ENCODE data around the gene PLXNA4.

PLXNA4 gene

DNA sequence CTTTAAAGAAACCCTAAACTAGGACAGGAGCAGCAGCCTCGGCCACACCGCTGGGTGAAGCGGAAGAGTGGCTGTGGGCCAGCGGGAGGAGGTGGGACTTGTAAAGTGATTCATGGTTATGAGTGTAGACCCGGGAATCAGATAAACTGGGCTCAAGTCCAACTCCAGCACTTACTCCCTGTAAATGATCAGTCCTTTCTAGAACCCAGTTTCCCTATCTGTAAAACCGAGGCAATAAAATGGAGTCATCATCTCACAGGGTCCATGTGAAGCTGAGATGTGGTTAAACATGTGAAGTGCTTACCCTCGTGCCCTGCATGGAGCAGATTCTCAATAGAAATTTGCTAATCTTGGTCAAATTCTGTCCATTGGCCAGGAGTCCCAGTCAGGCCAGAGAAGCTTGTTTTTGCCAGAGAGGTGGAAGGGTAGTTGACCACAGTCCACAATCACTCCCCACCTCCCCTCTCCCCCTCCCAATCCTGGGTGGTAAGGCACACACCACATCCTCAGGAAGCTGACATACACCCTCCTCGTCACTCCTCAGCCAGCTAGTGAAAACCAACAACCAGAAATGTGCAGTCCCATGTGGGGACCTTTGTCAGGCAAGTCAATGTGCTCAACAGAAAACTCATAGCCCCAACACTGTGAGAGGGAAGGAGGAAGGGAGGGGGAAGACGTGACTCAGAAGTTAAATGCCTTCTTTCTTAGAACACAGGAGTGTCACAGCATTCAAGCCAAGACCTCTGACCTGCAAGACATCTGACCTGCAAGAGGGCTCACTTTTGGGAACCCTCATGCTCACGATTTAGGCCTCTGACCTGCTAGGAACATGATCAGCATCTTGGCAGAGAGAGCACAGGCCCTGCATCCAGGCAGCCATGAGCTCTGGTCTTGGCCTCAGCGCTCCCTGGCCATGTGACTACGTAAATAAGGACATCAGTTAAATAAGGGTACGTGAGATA is 145.1 kb downstream of the PLXNA4 start:
- DNase-seq = no peak

DNA sequence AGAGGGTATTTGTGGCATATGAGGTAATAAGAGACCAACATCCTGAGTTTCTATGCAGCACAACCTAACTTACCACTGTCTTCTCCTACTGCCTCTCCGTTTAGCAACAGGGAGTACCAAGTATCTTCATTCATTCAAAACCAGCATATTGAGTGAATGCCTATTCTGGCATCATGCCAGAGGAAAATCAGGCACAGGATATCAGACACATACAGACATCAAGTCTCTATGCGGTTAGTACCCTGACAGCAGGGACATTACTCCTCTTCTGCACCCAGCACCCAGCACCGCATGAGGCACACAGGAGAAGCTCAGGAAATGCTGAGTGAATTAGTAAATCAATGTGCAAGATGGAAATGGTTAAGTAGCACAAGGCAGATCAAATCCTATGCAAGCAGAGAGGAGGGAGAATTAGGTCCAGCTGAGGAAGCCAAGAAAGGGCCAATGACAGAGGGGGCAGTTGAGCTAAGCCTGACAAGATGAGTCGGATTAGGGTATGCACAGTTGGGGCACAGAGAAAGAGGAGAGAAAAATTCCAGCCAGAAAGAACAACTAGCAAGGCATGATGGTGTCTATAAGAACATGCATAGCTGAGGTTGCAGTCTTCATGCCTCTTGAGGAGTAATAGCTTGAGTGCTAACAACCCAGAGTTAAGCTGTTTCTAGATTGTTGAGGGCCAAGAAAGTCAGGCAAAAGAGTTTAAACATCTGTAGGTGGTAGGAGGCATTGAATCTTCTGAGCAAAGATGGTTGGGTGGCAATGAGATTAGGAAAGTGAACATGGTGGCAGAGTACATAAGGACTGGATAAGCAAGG is 146.0 kb downstream of the PLXNA4 start:
- DNase-seq = no peak

DNA sequence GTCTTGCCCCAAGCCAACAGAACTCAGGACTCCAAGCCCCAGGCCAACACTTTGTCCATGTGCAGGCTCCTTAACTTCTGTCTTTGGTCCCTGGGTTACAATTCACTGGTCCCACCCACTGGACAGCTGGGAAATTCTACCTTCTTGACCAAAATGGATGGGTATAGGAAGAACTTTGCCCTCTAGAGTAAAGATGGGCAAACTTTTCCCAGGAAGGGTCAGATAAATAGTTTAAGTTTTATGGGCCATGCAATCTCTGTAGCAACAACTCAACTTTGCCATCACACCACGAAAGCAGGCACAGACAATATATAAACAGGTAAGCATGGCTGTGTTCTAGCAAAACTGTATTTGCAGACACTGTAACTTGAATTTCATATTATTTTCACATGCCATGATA is 147.1 kb downstream of the PLXNA4 start:
- no peak for DNase-seq

DNA sequence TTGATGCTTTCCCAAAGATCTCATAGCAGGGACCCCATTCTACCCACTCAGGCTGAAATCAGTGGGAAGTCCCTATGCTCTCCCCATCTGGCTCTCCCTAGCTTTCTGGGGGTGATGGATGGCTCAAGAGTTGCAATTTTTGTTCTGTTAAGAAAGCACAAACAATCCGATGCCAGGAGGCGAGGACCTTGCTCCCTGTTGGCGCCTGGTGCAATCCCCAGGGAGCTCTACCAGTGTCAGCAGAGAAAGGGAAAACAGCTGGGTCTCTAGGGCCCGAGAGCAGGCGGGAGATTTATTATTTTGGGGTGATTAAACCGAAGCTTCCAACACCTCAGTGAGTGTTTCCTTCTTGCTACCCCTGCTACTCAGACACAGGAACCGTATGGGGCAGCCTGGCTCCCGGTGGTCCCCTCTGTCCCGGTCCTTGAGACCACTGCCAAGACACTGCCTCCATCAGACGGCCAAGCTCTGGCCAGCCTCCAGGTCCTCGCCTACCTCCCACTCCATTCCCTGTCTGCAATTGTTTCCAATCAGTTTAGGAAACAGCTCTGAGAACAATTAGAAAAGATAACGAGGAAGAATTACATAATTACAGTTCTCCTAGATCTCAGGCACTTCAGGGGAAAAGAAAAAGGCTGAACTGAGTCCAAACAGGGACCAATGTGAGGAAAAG is 147.9 kb downstream of the PLXNA4 start:
- no peak for DNase-seq

DNA sequence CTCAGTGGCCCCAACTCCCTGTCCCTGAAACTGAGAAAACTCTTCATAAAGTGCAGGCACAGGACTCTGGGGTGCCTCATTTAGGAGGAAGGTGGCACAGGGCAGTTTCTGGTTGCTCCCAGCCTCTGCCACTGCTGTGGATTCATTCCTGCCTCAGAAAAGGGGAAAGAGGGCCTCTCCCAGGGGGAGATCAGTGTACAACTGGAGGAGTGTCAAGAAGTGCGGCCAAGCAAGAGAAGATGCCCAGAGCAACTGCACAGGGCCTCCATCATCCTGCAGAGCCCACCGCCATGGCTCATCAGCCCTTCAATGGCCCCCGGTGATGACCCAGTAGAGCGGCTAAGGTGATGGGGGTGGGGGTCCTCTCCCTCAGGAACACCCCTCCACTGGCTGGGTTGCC is 150.3 kb downstream of the PLXNA4 start:
- no peak for DNase-seq

DNA sequence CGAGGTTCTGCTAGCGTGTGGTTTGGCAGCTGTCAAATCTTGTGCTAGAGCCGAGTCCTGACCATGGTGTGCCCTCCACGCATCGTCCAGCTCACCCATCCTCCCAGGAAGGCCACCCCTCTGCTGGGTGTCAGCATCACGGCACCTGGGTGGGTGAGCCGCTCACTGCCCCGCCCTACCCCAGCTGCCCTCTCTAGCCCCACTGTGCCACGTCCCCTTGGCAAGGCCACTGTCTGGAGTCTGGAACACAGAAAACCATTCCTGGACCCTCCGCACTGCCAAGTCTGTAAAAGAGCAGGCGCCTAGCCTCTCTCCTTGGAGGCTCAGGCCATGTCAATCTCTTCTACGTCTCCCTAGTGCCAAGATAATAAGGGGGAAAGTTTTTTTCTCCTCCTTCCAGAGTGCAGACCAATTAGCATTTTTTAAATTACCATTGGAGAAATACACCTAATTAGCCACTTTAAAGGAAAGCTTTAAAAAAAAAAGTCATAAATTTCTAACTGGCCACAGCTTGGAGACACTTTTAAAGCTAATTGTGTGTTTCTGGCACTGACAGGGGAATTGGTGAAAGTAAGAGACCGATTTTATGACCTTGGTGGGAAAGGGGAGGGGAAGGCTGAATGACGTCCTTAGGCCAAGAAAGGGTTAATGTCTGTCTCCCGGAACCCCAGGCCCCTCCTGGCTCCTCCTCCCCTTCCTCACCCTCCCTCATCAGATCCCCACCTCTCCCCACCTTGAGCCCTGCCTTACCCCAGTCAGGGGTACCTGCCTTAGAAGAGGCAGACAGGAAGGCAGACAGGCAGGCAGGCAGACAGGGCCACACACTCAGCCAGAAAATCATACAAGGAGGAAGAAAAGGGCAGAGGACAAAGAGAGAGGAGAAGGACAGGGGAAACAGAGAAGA is 151.2 kb downstream of the PLXNA4 start:
- DNase-seq = no peak

DNA sequence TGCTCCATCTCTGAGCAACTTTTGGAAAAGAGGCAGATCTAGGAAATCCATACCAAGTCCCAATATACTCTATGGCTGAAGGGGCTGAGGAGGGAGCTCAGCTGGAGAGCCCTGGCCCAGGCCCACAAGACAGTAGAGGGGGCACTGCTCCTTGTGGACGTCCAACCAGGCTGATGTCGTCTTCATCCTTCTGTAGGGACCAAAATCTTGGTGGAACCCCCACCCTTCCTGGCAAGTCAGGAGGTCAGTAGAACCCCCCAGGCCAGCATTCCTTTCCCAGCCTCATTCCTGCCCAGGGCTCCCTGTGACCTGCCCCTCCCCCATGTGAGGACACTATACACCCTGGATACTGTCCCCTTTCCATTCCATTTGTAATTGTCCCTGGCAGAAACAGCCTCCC is 152.0 kb downstream of the PLXNA4 start:
- DNase-seq = no peak

DNA sequence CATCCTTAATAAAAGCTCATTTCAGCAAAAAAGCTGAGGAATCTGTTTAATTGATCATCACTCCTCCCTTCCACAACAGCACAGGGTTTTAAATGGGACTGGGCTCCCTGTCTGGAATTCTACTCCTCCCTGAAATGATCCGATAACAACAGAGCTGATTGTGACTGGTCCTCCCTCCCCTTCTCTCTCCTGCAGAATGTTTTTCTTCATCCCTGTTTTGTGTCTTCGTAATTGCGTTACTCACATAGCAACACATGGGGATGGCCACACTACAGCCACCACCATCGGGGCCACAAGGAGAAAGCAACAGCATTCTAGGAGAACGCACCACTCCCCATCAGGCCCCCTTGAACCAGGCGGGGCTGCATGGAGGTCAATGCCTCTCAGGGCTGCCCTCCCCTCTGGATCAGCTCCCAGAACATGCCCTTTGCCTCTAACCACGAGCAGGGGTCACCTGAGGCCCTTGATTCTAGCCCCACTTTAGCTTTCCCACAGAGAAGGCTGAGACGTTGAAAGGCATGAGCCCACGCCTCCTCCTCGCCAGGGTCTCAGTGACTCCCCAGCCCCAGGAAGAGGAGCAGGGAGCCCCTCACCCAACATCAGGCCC is 152.6 kb downstream of the PLXNA4 start:
- no peak for DNase-seq

DNA sequence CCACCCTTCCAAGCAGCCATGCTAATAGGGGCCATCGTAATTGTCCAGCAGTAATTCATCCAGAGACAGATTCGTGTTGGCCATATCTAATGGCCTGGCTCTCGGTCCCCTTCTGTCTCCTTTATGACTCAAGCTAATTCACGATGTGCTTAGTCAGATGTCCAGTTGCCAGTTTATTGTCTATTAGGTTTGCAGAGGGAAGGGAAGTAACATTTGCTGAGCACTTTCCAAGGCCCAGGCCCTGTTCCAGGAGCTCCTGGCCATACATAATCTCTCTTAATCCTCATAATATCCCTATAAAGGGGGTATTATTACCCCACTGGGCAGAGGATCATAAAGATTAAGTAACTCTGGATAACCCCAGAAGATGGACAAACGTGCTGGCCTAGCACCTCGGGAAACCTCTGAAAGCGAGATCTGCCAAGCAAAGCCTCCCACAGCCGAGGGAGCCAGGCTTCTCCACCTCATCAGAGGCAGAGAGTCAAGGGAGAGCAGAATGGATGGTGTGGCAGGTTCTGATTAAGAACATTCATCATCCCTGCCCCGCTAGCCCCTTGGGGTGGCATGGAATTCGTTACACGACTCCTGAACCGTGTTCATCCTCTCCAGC is 153.7 kb downstream of the PLXNA4 start:
- no peak for DNase-seq

DNA sequence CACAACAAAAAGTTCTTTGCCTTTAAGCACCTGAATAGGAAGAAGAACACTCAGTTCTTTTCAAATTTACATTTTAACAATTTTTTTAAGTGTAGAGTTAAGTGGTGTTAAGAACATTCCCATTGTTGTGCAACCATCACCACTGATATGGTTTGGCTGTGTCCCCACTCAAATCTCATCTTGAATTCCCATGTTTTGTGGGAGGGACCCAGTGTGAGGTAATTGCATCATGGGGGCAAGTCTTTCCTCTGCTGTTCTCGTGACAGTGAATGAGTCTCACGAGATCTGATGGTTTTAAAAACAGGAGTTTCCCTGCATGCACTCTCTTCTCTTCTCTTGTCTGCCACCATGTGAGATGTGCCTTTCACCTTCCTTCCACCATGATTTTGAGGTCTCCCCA is 155.7 kb downstream of the PLXNA4 start:
- DNase-seq = no peak

DNA sequence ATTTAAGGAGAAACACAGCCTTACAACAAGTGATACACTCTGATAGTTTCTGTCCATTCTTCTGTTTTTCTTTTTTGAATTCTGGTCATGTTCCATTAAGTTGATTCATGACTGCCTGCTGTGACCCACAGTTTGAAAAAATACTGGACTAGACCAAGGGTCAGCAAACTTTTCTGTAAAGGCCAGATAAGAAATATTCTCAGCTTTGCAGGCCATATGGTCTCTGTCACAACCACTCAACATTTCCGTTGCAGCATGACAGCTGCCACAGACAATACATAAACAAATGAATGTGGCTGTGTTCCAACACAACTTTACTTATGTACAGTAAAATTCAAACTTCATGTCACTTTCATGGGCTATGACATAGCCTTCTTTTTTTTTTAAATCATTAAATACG is 156.7 kb downstream of the PLXNA4 start:
- no peak for DNase-seq

DNA sequence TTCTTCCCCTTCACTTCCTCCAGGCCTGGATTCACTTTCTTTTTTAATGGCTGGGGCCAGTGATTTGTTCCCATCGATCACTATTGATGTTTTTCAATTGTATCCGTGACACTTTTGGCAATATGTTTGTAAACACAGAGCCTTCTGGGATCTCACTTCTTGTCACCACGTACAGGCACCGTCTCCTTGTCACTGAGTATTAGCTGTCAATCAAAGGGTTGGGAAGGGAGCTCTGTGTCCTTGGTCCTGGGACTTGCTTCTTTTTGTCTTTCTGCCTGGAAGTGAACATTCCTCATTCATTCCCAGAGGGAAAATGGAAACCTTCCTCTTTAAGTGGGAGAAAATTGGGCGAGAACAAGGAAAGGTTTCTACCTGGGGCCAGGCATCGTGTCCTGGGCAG is 157.4 kb downstream of the PLXNA4 start:
- no peak for DNase-seq

DNA sequence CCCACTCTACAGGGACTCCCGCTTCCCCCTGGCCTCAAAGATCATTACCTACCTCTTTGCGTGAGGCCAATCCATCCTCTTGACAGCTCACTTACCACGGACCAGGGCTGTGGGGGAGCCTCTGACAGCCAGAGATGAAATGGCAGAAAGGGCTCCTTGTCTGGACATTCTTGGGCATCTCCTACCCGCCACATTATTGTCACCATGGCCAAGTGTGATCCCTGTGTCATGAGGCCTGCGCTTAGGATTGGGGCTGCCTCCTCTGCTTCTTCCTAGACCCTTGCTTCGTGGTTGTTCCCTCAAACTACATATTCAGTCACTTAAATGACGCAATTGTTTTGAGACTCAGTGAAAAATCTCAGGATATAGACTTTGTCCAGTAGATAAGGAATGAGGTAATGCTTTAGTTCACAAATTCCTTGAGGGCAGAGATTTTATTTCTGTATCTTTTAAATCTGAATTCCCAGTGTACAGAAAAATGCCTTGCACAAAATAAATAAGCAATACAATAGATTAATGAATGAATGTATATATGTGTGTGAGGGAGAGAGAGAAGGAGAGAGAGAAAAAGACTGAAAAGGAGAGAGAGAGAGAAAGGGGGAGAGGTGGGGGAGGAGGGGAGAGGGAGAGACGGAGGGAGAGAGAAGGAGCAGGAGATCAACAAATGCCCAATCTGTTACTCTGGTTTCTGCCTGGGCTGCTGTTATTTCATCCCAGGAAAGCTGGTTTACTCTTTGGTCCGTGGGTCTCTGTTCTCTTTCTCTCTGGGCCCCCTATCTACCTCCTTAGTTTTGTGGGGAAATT is 159.0 kb downstream of the PLXNA4 start:
- no peak for DNase-seq

DNA sequence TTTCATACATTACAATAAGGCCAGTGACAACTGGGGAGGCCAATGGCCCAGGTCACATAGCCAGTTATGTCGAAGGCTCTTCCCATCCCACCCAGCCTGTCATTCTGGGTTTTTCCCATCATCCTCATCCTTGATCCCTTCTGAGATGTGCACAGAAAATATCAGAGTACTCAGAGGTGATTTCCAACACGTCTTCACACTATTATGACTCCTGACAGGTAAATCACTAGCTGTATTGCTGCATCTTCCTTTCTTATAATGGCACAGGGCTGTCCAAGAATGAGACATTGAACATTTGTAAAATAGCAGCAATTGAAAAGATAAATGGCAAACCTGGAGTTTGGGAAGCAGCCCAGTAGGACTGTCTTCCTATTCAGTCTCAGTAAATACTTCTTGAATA is 159.9 kb downstream of the PLXNA4 start:
- DNase-seq = no peak

DNA sequence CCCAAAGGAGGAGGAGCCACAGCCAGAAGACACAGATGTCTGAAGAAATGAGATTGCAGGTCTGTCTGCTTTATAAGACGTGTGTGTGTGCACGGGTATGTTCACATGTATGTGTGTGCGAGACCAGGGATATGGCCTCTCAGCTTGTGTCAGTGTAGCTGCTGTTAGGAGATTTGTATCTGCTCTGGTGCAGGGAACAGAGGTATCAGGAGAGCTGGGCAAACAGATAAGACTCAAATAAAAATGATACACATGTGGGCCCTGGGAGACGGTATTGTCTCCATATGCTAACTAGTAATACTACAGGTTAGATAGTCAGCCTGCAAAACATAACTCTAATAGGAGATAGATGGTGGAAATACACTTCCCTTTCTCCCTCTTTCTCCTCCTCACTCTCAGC is 161.0 kb downstream of the PLXNA4 start:
- DNase-seq = no peak

DNA sequence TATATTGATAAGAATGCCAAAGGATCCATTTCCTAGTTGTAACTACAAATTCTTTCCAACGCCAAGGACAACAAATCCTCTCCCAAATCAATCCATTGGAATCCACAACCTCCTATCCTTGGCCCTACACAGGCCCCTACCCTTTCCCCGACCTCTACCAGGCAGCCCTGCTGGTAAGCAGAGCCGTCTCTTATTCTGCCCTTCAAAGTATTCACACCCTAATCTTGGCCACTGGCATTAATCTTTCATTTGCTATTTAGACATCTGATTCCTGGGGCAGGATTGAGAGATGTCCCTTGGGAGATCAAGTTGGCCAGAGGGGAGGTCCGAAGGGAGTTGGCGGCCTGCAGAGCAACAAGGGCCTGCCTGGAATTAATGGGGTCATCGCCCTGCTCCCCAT is 161.4 kb downstream of the PLXNA4 start:
- no peak for DNase-seq

DNA sequence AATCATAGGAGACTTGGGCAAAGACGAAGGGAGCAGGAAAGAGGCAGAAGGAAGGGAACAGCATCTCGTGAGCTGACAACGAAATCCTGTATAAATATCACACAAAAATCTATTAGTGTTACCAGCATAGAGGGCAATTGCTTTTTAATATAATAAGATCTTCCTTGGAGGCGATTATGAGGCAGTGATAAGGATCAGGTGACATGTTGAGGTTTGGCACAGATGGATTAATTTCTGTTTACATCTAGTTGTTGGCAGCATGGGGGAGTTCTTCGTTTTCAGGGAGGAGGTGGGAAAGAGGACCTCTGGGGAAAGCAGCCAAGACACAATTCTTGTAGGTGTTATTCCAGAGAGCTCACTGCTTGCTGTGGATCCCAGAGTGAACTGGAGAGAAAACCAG is 163.8 kb downstream of the PLXNA4 start:
- no peak for DNase-seq

DNA sequence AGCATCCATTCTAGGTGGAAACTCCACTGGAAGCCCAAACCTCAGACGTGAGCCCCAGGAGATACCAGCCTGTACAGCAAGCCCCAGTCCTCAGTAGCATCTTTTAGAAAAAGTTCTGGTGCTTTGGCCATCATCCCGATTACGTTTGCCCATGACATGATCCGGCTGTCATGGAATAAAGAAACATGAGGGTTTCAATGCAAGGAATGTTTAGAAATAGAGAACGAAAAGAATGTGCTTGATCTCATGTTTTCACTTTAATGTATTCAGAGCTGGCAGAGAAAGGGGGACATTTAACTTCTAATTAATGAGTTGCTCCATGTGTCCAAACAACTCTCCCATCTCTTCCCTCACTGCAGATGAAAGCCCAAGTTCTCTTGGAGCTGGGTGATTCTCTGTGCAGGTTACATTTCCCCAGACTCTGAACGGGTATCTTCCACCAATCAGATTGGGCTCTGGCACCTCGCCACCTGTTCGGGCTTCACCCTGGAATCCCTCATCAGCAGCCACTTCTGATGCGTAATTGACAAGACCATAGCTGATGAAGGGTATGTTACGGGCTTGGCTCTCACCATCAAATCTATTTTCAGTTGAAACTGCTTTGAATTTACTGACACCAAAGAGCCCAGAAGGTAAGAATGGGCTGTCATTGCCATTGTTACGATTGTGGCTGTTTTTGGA is 165.3 kb downstream of the PLXNA4 start:
- DNase-seq = no peak

DNA sequence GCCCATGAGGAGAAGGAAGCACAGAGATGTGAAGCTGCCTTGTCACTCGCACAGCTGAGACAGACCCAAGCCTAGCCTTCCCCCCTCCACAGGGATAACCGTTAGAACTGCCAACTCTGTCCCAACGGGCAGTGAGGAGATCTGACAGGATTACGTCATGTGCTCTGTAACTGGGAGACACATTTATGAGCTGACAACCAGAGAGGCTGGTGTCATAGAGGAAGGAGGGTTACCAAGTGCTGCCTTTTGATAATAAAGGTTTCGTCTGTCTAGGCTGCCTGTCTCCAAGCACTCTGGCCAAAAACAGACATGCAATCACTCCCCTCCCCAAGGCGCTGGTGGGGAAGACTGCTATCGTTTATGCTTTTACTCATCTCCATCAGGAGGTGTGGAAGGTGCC is 165.9 kb downstream of the PLXNA4 start:
- no peak for DNase-seq

DNA sequence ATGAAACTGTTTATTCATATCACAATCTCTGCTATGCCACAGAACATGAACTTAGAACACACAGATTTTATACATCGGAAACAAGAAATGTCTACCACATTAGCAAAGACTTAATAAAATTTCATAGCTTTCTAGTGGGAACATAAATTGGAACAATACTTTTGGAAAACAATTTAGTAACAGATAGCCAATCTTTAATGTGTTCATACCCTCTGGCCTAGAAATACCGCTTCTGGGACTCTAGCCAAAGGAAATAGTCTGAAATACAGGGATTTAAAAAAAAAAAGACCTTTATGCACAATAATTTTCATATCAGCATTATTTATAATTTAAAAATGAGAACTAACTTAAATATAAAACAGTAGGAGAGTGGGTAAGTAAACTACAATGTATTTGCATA is 168.5 kb downstream of the PLXNA4 start:
- no peak for DNase-seq
